HG02870 (cell line): ENCODE measurements around the gene ADORA1.

Source experiments
- ATAC-seq: cut with Tn5 transposase; IDR thresholded peaks from one replicate; pipeline ENCODE4 v1.9.1; 2021; ENCODE audit warnings: mild to moderate bottlenecking, moderate library complexity; ENCODE audit not compliant: unreplicated experiment

ADORA1 gene

GRCh38 chr1:203093754-203094410 is 33.6 kb upstream of the ADORA1 start:
- ATAC-seq, result no peak

GRCh38 chr1:203095061-203095690 is 32.4 kb upstream of the ADORA1 start:
- ATAC-seq, result no peak

GRCh38 chr1:203096566-203096965 is 31.0 kb upstream of the ADORA1 start:
- ATAC-seq, result no peak

- no peak for ATAC-seq
These were observed 30.5 kb upstream of the ADORA1 start for GRCh38 chr1:203097001-203097400.

GRCh38 chr1:203098445-203098844 is 29.1 kb upstream of the ADORA1 start:
- no peak for ATAC-seq

GRCh38 chr1:203098914-203099520 is 28.5 kb upstream of the ADORA1 start:
- ATAC-seq, result no peak

GRCh38 chr1:203099805-203100515 is 27.6 kb upstream of the ADORA1 start:
- ATAC-seq, result no peak

- ATAC-seq, result no peak
These were observed 27.0 kb upstream of the ADORA1 start for GRCh38 chr1:203100516-203100869.

GRCh38 chr1:203101813-203102634 is 25.5 kb upstream of the ADORA1 start:
- ATAC-seq, result no peak

GRCh38 chr1:203103216-203103615 is 24.3 kb upstream of the ADORA1 start:
- ATAC-seq, result no peak

- no peak for ATAC-seq
These were observed 23.6 kb upstream of the ADORA1 start for GRCh38 chr1:203103829-203104495.

- no peak for ATAC-seq
These were observed 22.6 kb upstream of the ADORA1 start for GRCh38 chr1:203104789-203105390.

GRCh38 chr1:203112475-203112874 is 15.1 kb upstream of the ADORA1 start:
- no peak for ATAC-seq

GRCh38 chr1:203113308-203113707 is 14.2 kb upstream of the ADORA1 start:
- ATAC-seq, result no peak

GRCh38 chr1:203114202-203114601 is 13.3 kb upstream of the ADORA1 start:
- no peak for ATAC-seq

GRCh38 chr1:203116091-203116820 is 11.3 kb upstream of the ADORA1 start:
- ATAC-seq, result no peak

- ATAC-seq, result no peak
These were observed 9.6 kb upstream of the ADORA1 start for GRCh38 chr1:203117611-203118575.
